ENCODE results near the gene SMIM21. TPM values are rescaled to one million over a fixed set of nuclear protein-coding genes. Genes with fewer than 3 reads are reported as not detected.
A peak's percentile ranks its signal among the peaks of the same experiment; 100 is the strongest.

The SMIM21 gene
- total RNA-seq, 1 donor from 2014 or later: not detected

- no peak for TF ChIP-seq CTCF (IDR thresholded peaks at IDR 0.05; ENCODE audit: unreplicated experiment)
- H3K4me3 Mint-ChIP-seq (ENCODE audit: unreplicated experiment): no peak overlapping the region
- H3K27me3 Mint-ChIP-seq (ENCODE audit: unreplicated experiment): peaks cover 3% of the 10 kb centered on the region
- H3K36me3 Mint-ChIP-seq (ENCODE audit: low read depth, unreplicated experiment): peaks cover 5% of the 10 kb centered on the region
- DNase-seq (ENCODE audit: low spot score): no peak
- peaks cover 4% of the 10 kb centered on the region for H3K9me3 Mint-ChIP-seq (ENCODE audit: unreplicated experiment)
- H3K27ac Mint-ChIP-seq (ENCODE audit: unreplicated experiment): no peak overlapping the region
- H3K4me1 Mint-ChIP-seq (ENCODE audit: unreplicated experiment): no peaks in the 10 kb centered on the region
Observed at GRCh38 chr18:75462178-75462832, 34.8 kb upstream of the SMIM21 start.

- peaks cover 5% of the 10 kb centered on the region for H3K36me3 Mint-ChIP-seq (ENCODE audit: low read depth, unreplicated experiment)
- no peak overlapping the region for H3K4me3 Mint-ChIP-seq (ENCODE audit: unreplicated experiment)
- peaks cover 7% of the 10 kb centered on the region for H3K27me3 Mint-ChIP-seq (ENCODE audit: unreplicated experiment)
- H3K4me1 Mint-ChIP-seq (ENCODE audit: unreplicated experiment): peaks cover 12% of the 10 kb centered on the region
- TF ChIP-seq CTCF (IDR thresholded peaks at IDR 0.05; ENCODE audit: unreplicated experiment): no peak
- no peak overlapping the region for H3K27ac Mint-ChIP-seq (ENCODE audit: unreplicated experiment)
- DNase-seq (ENCODE audit: low spot score): no peak
- H3K9me3 Mint-ChIP-seq (ENCODE audit: unreplicated experiment): peaks cover 4% of the 10 kb centered on the region
Observed at GRCh38 chr18:75456199-75456631, 28.7 kb upstream of the SMIM21 start.

GRCh38 chr18:75455249-75456198 is 28.0 kb upstream of the SMIM21 start:
- peaks cover 5% of the 10 kb centered on the region for H3K36me3 Mint-ChIP-seq (ENCODE audit: low read depth, unreplicated experiment)
- H3K4me1 Mint-ChIP-seq (ENCODE audit: unreplicated experiment): peaks cover 12% of the 10 kb centered on the region
- no peak overlapping the region for H3K27ac Mint-ChIP-seq (ENCODE audit: unreplicated experiment)
- H3K4me3 Mint-ChIP-seq (ENCODE audit: unreplicated experiment): peak overlapping the region; percentile 77
- H3K27me3 Mint-ChIP-seq (ENCODE audit: unreplicated experiment): peaks cover 7% of the 10 kb centered on the region
- no peak for TF ChIP-seq CTCF (IDR thresholded peaks at IDR 0.05; ENCODE audit: unreplicated experiment)
- H3K9me3 Mint-ChIP-seq (ENCODE audit: unreplicated experiment): peaks cover 4% of the 10 kb centered on the region
- DNase-seq (ENCODE audit: low spot score): peak; percentile 37

GRCh38 chr18:75454022-75454795 is 26.7 kb upstream of the SMIM21 start:
- peaks cover 5% of the 10 kb centered on the region for H3K36me3 Mint-ChIP-seq (ENCODE audit: low read depth, unreplicated experiment)
- peaks cover 7% of the 10 kb centered on the region for H3K27me3 Mint-ChIP-seq (ENCODE audit: unreplicated experiment)
- H3K9me3 Mint-ChIP-seq (ENCODE audit: unreplicated experiment): peaks cover 4% of the 10 kb centered on the region
- H3K4me1 Mint-ChIP-seq (ENCODE audit: unreplicated experiment): peaks cover 12% of the 10 kb centered on the region
- no peak for DNase-seq (ENCODE audit: low spot score)
- no peak for TF ChIP-seq CTCF (IDR thresholded peaks at IDR 0.05; ENCODE audit: unreplicated experiment)
- no peak overlapping the region for H3K4me3 Mint-ChIP-seq (ENCODE audit: unreplicated experiment)
- no peak overlapping the region for H3K27ac Mint-ChIP-seq (ENCODE audit: unreplicated experiment)

All from endothelial cell (in vitro differentiated cells).